ENCODE data around the gene STXBP3. TPM values are rescaled to one million over a fixed set of nuclear protein-coding genes. Genes with fewer than 3 reads are reported as not detected.
A peak's percentile ranks its signal among the peaks of the same experiment; 100 is the strongest.

The STXBP3 gene
- total RNA-seq, 1 donor from 2014 or later: 48.2 TPM

- Histone ChIP-seq H3K4me3 (ENCODE audit: low read depth, low read length) (no peak overlapping the region), H3K36me3 (ENCODE audit: control insufficient read depth, insufficient read depth, low read length) (no peaks in the 10 kb centered on the region), H3K27me3 (ENCODE audit: control insufficient read depth, insufficient read depth, low read length) (no peaks in the 10 kb centered on the region)
- no peak for TF ChIP-seq CTCF (IDR thresholded peaks at IDR 0.05; ENCODE audit: insufficient read depth, low read length, poor library complexity, severe bottlenecking)
- DNase-seq (ENCODE audit: low read depth): no peak
These were observed 73.4 kb downstream of the STXBP3 start for GRCh38 chr1:108819878-108820277.

GRCh38 chr1:108823632-108824031 is 77.2 kb downstream of the STXBP3 start:
- TF ChIP-seq CTCF (IDR thresholded peaks at IDR 0.05; ENCODE audit: insufficient read depth, low read length, poor library complexity, severe bottlenecking): no peak
- H3K27me3 ChIP-seq (ENCODE audit: control insufficient read depth, insufficient read depth, low read length): no peaks in the 10 kb centered on the region
- H3K4me3 ChIP-seq (ENCODE audit: low read depth, low read length): no peak overlapping the region
- no peak for DNase-seq (ENCODE audit: low read depth)
- H3K36me3 ChIP-seq (ENCODE audit: control insufficient read depth, insufficient read depth, low read length): no peaks in the 10 kb centered on the region

- no peaks in the 10 kb centered on the region for H3K36me3 ChIP-seq (ENCODE audit: control insufficient read depth, insufficient read depth, low read length)
- H3K4me3 ChIP-seq (ENCODE audit: low read depth, low read length): no peak overlapping the region
- no peak for DNase-seq (ENCODE audit: low read depth)
- no peaks in the 10 kb centered on the region for H3K27me3 ChIP-seq (ENCODE audit: control insufficient read depth, insufficient read depth, low read length)
- no peak for TF ChIP-seq CTCF (IDR thresholded peaks at IDR 0.05; ENCODE audit: insufficient read depth, low read length, poor library complexity, severe bottlenecking)
These were observed 77.6 kb downstream of the STXBP3 start for GRCh38 chr1:108824051-108824450.

GRCh38 chr1:108826081-108826635 is 79.7 kb downstream of the STXBP3 start:
- Histone ChIP-seq H3K27me3 (ENCODE audit: control insufficient read depth, insufficient read depth, low read length) (no peaks in the 10 kb centered on the region), H3K4me3 (ENCODE audit: low read depth, low read length) (no peak overlapping the region), H3K36me3 (ENCODE audit: control insufficient read depth, insufficient read depth, low read length) (no peaks in the 10 kb centered on the region)
- no peak for DNase-seq (ENCODE audit: low read depth)
- TF ChIP-seq CTCF (IDR thresholded peaks at IDR 0.05; ENCODE audit: insufficient read depth, low read length, poor library complexity, severe bottlenecking): no peak

- DNase-seq (ENCODE audit: low read depth): no peak
- Histone ChIP-seq H3K36me3 (ENCODE audit: control insufficient read depth, insufficient read depth, low read length) (no peaks in the 10 kb centered on the region), H3K27me3 (ENCODE audit: control insufficient read depth, insufficient read depth, low read length) (no peaks in the 10 kb centered on the region), H3K4me3 (ENCODE audit: low read depth, low read length) (no peak overlapping the region)
- TF ChIP-seq CTCF (IDR thresholded peaks at IDR 0.05; ENCODE audit: insufficient read depth, low read length, poor library complexity, severe bottlenecking): peak; percentile 67
These were observed 81.8 kb downstream of the STXBP3 start for GRCh38 chr1:108828074-108828961.

All from kidney epithelial cell (primary cell).